Endothelial cell of hepatic sinusoid (primary cell): ENCODE results near the gene ARHGDIG.

Experiments used
- in situ Hi-C: cut with HindIII; loops from 2 replicates; pipeline ENCODE4 v1.10.0; 2017; ENCODE audit warnings: low sequenced_read_pairs

Gene ARHGDIG

GRCh38 chr16:293043-293775 is 12.8 kb downstream of the ARHGDIG start:
- in situ Hi-C loops: no loop called here

- in situ Hi-C loops: loop anchor here (5.0 kb wide), 1 partner anchor 49 kb away; no protein-coding TSS in a partner anchor
Measured at GRCh38 chr16:296276-296675, 15.9 kb downstream of the ARHGDIG start.

- in situ Hi-C loops: loop anchor here (5.0 kb wide), 1 partner anchor 50 kb away; no protein-coding TSS in a partner anchor
Measured at GRCh38 chr16:296806-297510, 16.6 kb downstream of the ARHGDIG start.

- in situ Hi-C loops: loop anchor here (5.0 kb wide), 1 partner anchor 51 kb away; no protein-coding TSS in a partner anchor
Measured at GRCh38 chr16:297832-298231, 17.4 kb downstream of the ARHGDIG start.

- in situ Hi-C loops: no loop called here
Measured at GRCh38 chr16:301235-301634, 20.8 kb downstream of the ARHGDIG start.

- in situ Hi-C loops: no loop called here
Measured at GRCh38 chr16:301950-302349, 21.6 kb downstream of the ARHGDIG start.

GRCh38 chr16:303760-304505 is 23.5 kb downstream of the ARHGDIG start:
- in situ Hi-C loops: no loop called here

- in situ Hi-C loops: no loop called here
Measured at GRCh38 chr16:305916-306626, 25.7 kb downstream of the ARHGDIG start.

- in situ Hi-C loops: no loop called here
Measured at GRCh38 chr16:306911-307370, 26.6 kb downstream of the ARHGDIG start.

GRCh38 chr16:307691-308312 is 27.4 kb downstream of the ARHGDIG start:
- in situ Hi-C loops: no loop called here

GRCh38 chr16:309476-309875 is 29.1 kb downstream of the ARHGDIG start:
- in situ Hi-C loops: no loop called here

GRCh38 chr16:311725-312124 is 31.3 kb downstream of the ARHGDIG start:
- in situ Hi-C loops: no loop called here

GRCh38 chr16:314351-314750 is 34.0 kb downstream of the ARHGDIG start:
- in situ Hi-C loops: no loop called here

GRCh38 chr16:314795-315299 is 34.5 kb downstream of the ARHGDIG start:
- in situ Hi-C loops: no loop called here

- in situ Hi-C loops: no loop called here
Measured at GRCh38 chr16:316741-317464, 36.5 kb downstream of the ARHGDIG start.

- in situ Hi-C loops: no loop called here
Measured at GRCh38 chr16:317583-317982, 37.2 kb downstream of the ARHGDIG start.

GRCh38 chr16:318628-319027 is 38.2 kb downstream of the ARHGDIG start:
- in situ Hi-C loops: no loop called here

- in situ Hi-C loops: loop anchor here (5.0 kb wide), 1 partner anchor 73 kb away; no protein-coding TSS in a partner anchor
Measured at GRCh38 chr16:320206-320605, 39.8 kb downstream of the ARHGDIG start.

- in situ Hi-C loops: loop anchor here (5.0 kb wide), 1 partner anchor 74 kb away; no protein-coding TSS in a partner anchor
Measured at GRCh38 chr16:321532-321931, 41.1 kb downstream of the ARHGDIG start.
